Left lung (tissue), 10 donors: Measurements from ENCODE around the gene C2CD2L. TPM values are rescaled to one million over a fixed set of nuclear protein-coding genes. Genes with fewer than 3 reads are reported as not detected.

ENCODE experiments used
- ATAC-seq: fragments of 200-7000 bp; cut with Tn5 transposase; one replicate; pipeline ENCODE4 v1.9.1; 2020; ENCODE audit warnings: moderate library complexity
- DNase-seq, 4 donors: peaks; one replicate each; pipeline ENCODE4 v3.0.0-alpha.2; 2013 to 2020
- H3K27ac ChIP-seq, 2 donors: fragments of 200-600 bp; sonication (generic) in 1 of 2; one replicate each; pipeline versions ENCODE4 v1.5.0 to v1.8.0; 2020 to 2021
- H3K27me3 ChIP-seq, 2 donors: fragments of 200-600 bp; sonication (generic) in 1 of 2; one replicate each; pipeline versions ENCODE4 v1.5.0 to v1.8.0; 2020 to 2021
- H3K36me3 ChIP-seq, 2 donors: fragments of 200-600 bp; sonication (generic) in 1 of 2; one replicate each; pipeline versions ENCODE4 v1.5.0 to v1.8.0; 2020 to 2021
- H3K4me1 ChIP-seq, 2 donors: fragments of 200-600 bp; one replicate each; pipeline ENCODE4 v1.8.0; 2021
- H3K4me3 ChIP-seq, 2 donors: fragments of 200-600 bp; sonication (generic) in 1 of 2; one replicate each; pipeline versions ENCODE4 v1.5.0 to v1.8.0; 2020 to 2021; ENCODE audit warnings: mild to moderate bottlenecking in 1 of 2
- H3K9me3 ChIP-seq, 2 donors: fragments of 200-600 bp; sonication (generic) in 1 of 2; one replicate each; pipeline versions ENCODE4 v1.5.0 to v1.8.0; 2020 to 2021
- CTCF ChIP-seq, 2 donors: fragments of 200-600 bp; sonication (generic) in 1 of 2; IDR thresholded peaks; one replicate each; pipeline versions ENCODE4 v1.5.0 to v1.8.0; 2021; ENCODE audit warnings: antibody characterized with exemption in 2 of 2
- intact Hi-C, 2 donors: fragments of 100-400 bp; cut with DNase I; formaldehyde crosslinking; loops; one replicate each; pipeline versions ENCODE4 v1.11.2 to v1.14.2; 2022
- polyA plus RNA-seq, 6 donors: library from polyadenylated mRNA; unstranded; fragments of 120-200 nt; gene quantifications; one replicate each; pipeline ENCODE4 v1.2.1, GENCODE V29; 2013; ENCODE audit not compliant: insufficient read length in 6 of 6
- total RNA-seq, 2 donors: library from RNA; stranded (reverse); fragmentation: NEBNext Ultra II Directional; extraction: Animal tissue kit (Norgen Biotek cat#: 25700); gene quantifications; one replicate each; pipeline ENCODE4 v1.2.1, GENCODE V29; 2021
- donor health status: DM: no; HTN: yes; CAD: no.
- donor health status: DM: no; HTN: no; CAD: no.

Gene C2CD2L
- total and polyA plus RNA-seq, 8 donors = 7.3 to 18.6 (median 8.0) TPM

- Histone ChIP-seq H3K4me1 (peaks cover 0 to 13% of the 10 kb centered on the region in 2 donors), H3K36me3 (no peaks in the 10 kb centered on the region), H3K9me3 (no peaks in the 10 kb centered on the region), H3K27me3 (no peaks in the 10 kb centered on the region), H3K4me3 (no peak overlapping the region), H3K27ac (peak overlapping the region in 1 of 2 donors; percentile 95)
- DNase-seq (no peak), ATAC-seq (peak; percentile 12)
- intact Hi-C loops = no loop called here
- TF ChIP-seq CTCF (IDR thresholded peaks at IDR 0.05) = no peak
Observed at GRCh38 chr11:119167933-119168332, 60.8 kb downstream of the C2CD2L start.

Other genes starting within 250 kb of the C2CD2L start
- gene CXCR5, start 223.5 kb upstream of the C2CD2L start, total RNA-seq = under 1 TPM in 1 of 2 donors, not detected in 1; 0.10 TPM
- gene CXCR5, start 223.5 kb upstream of the C2CD2L start, polyA plus RNA-seq = not detected
- 10 to 100 TPM; 79.4 to 88.9 TPM for gene BCL9L, start 181.4 kb upstream of the C2CD2L start, total RNA-seq
- 10 to 100 TPM; 33.2 to 63.0 (median 49.9) TPM for gene BCL9L, start 181.4 kb upstream of the C2CD2L start, polyA plus RNA-seq
- not detected for gene UPK2, start 151.0 kb upstream of the C2CD2L start, total RNA-seq
- gene UPK2, start 151.0 kb upstream of the C2CD2L start, polyA plus RNA-seq = 1 to 10 TPM; 2.2 to 4.3 (median 3.5) TPM
- gene FOXR1, start 135.6 kb upstream of the C2CD2L start, total RNA-seq = not detected
- gene FOXR1, start 135.6 kb upstream of the C2CD2L start, polyA plus RNA-seq = not detected
- gene CENATAC, start 109.2 kb upstream of the C2CD2L start, total RNA-seq = 10 to 100 TPM; 34.5 to 53.0 TPM
- gene CENATAC, start 109.2 kb upstream of the C2CD2L start, polyA plus RNA-seq = 10 to 100 TPM; 35.6 to 51.5 (median 41.5) TPM
- gene RPS25, start 89.0 kb upstream of the C2CD2L start, total RNA-seq = 100 to 1,000 TPM; 786 to 872 TPM
- gene RPS25, start 89.0 kb upstream of the C2CD2L start, polyA plus RNA-seq = 1,000 to 10,000 TPM; 1,385 to 1,738 (median 1,562) TPM
- 10 to 100 TPM; 57.1 to 66.3 TPM for gene TRAPPC4, start 88.6 kb upstream of the C2CD2L start, total RNA-seq
- gene TRAPPC4, start 88.6 kb upstream of the C2CD2L start, polyA plus RNA-seq = 10 to 100 TPM; 72.4 to 92.7 (median 77.6) TPM
- 10 to 100 TPM; 17.8 to 19.8 TPM for gene SLC37A4, start 76.5 kb upstream of the C2CD2L start, total RNA-seq
- 10 to 100 TPM; 23.1 to 28.8 (median 27.0) TPM for gene SLC37A4, start 76.5 kb upstream of the C2CD2L start, polyA plus RNA-seq
- 100 to 1,000 TPM; 147 to 272 TPM for gene HYOU1, start 50.1 kb upstream of the C2CD2L start, total RNA-seq
- gene HYOU1, start 50.1 kb upstream of the C2CD2L start, polyA plus RNA-seq = 10 to 100 TPM; 66.2 to 93.7 (median 77.4) TPM
- 10 to 100 TPM; 30.5 to 35.0 TPM for gene VPS11, start 39.5 kb upstream of the C2CD2L start, total RNA-seq
- 10 to 100 TPM; 50.5 to 61.2 (median 57.0) TPM for gene VPS11, start 39.5 kb upstream of the C2CD2L start, polyA plus RNA-seq
- gene HMBS, start 22.5 kb upstream of the C2CD2L start, total RNA-seq = 10 to 100 TPM; 16.5 to 32.0 TPM
- 10 to 100 TPM; 21.9 to 30.7 (median 24.1) TPM for gene HMBS, start 22.5 kb upstream of the C2CD2L start, polyA plus RNA-seq
- gene DPAGT1, start 5.5 kb upstream of the C2CD2L start, total RNA-seq = 10 to 100 TPM; 50.3 to 56.2 TPM
- gene DPAGT1, start 5.5 kb upstream of the C2CD2L start, polyA plus RNA-seq = 10 to 100 TPM; 42.7 to 54.7 (median 47.8) TPM
- gene HINFP, start 14.2 kb downstream of the C2CD2L start, total RNA-seq = 10 to 100 TPM; 21.6 to 22.2 TPM
- 10 to 100 TPM; 31.9 to 41.7 (median 39.2) TPM for gene HINFP, start 14.2 kb downstream of the C2CD2L start, polyA plus RNA-seq
- under 1 TPM; 0.26 to 0.64 TPM for gene ABCG4, start 41.7 kb downstream of the C2CD2L start, total RNA-seq
- 1 to 10 TPM; 1.1 to 1.5 (median 1.3) TPM for gene ABCG4, start 41.7 kb downstream of the C2CD2L start, polyA plus RNA-seq
- gene NLRX1, start 61.4 kb downstream of the C2CD2L start, total RNA-seq = 10 to 100 TPM; 15.0 to 15.7 TPM
- gene NLRX1, start 61.4 kb downstream of the C2CD2L start, polyA plus RNA-seq = 10 to 100 TPM in 5 of 6 donors, 1 to 10 TPM in 1; 9.9 to 12.5 (median 11.8) TPM
- gene NHERF4, start 78.1 kb downstream of the C2CD2L start, total RNA-seq = not detected
- gene NHERF4, start 78.1 kb downstream of the C2CD2L start, polyA plus RNA-seq = 1 to 10 TPM in 3 of 6 donors, under 1 TPM in 3; 0.77 to 1.3 (median 1.1) TPM
- gene CBL, start 99.0 kb downstream of the C2CD2L start, total RNA-seq = 10 to 100 TPM; 22.0 to 36.6 TPM
- 10 to 100 TPM; 18.9 to 24.5 (median 21.6) TPM for gene CBL, start 99.0 kb downstream of the C2CD2L start, polyA plus RNA-seq
- gene MCAM, start 209.8 kb downstream of the C2CD2L start, total RNA-seq = 10 to 100 TPM; 59.5 to 87.5 TPM
- 100 to 1,000 TPM in 5 of 6 donors, 10 to 100 TPM in 1; 94.8 to 149 (median 123) TPM for gene MCAM, start 209.8 kb downstream of the C2CD2L start, polyA plus RNA-seq
- gene RNF26, start 227.2 kb downstream of the C2CD2L start, total RNA-seq = 10 to 100 TPM; 22.0 to 28.3 TPM
- gene RNF26, start 227.2 kb downstream of the C2CD2L start, polyA plus RNA-seq = 10 to 100 TPM; 24.1 to 37.0 (median 28.5) TPM
- gene C1QTNF5, start 233.5 kb downstream of the C2CD2L start, total RNA-seq = 10 to 100 TPM; 20.0 to 33.3 TPM
- 10 to 100 TPM; 39.7 to 52.0 (median 46.2) TPM for gene C1QTNF5, start 233.5 kb downstream of the C2CD2L start, polyA plus RNA-seq
- gene MFRP, start 239.4 kb downstream of the C2CD2L start, total RNA-seq = not detected
- gene MFRP, start 239.4 kb downstream of the C2CD2L start, polyA plus RNA-seq = under 1 TPM in 2 of 6 donors, not detected in 4; 0.04 to 0.07 TPM